HepG2 (cell line): Measurements from ENCODE around the gene SOX9. TPM values are rescaled to one million over a fixed set of nuclear protein-coding genes. Genes with fewer than 3 reads are reported as not detected.

Experiments
- CEBPG ChIP-seq: IDR thresholded peaks from 2 replicates; pipeline ENCODE4 v1.6.1; 2016
- GFI1 ChIP-seq: sonication (generic); formaldehyde crosslinking; IDR thresholded peaks from 2 replicates; pipeline ENCODE4 v1.5.0; 2020; ENCODE audit warnings: missing genetic modification reagents, mild to moderate bottlenecking, borderline replicate concordance
- IRF2 ChIP-seq: IDR thresholded peaks from 2 replicates; pipeline ENCODE4 v1.6.1; 2018; ENCODE audit warnings: missing genetic modification reagents, missing compliant biosample characterization
- KLF16 ChIP-seq, 2 experiments: sonication (generic) in 1 of 2; formaldehyde crosslinking in 1 of 2; IDR thresholded peaks; 2 replicates each; pipeline versions ENCODE4 v1.6.1 to v1.8.0; 2016 to 2023; ENCODE audit warnings: missing genetic modification reagents in 2 of 2, missing compliant biosample characterization in 1 of 2
- NCOA2 ChIP-seq: sonication (generic); formaldehyde crosslinking; IDR thresholded peaks from 2 replicates; pipeline ENCODE4 v1.8.0; 2022; ENCODE audit warnings: inconsistent platforms
- SSRP1 ChIP-seq: IDR thresholded peaks from 2 replicates; pipeline ENCODE4 v1.6.1; 2016; ENCODE audit warnings: control low read depth
- TCF7L2 ChIP-seq: IDR thresholded peaks from 2 replicates; pipeline ENCODE4 v1.6.1; 2011; ENCODE audit warnings: mild to moderate bottlenecking, low read depth, low read length, moderate library complexity
- TSC22D2 ChIP-seq: sonication (generic); formaldehyde crosslinking; IDR thresholded peaks from 2 replicates; pipeline ENCODE4 v1.5.1; 2020; ENCODE audit warnings: missing genetic modification reagents, mild to moderate bottlenecking, borderline replicate concordance
- ZBTB7A ChIP-seq: sonication (generic); formaldehyde crosslinking; IDR thresholded peaks from 2 replicates; pipeline ENCODE4 v1.8.0; 2022; ENCODE audit warnings: mild to moderate bottlenecking, missing genetic modification reagents
- ZNF232 ChIP-seq: sonication (generic); formaldehyde crosslinking; IDR thresholded peaks from 2 replicates; pipeline ENCODE4 v1.4.0; 2020; ENCODE audit warnings: missing genetic modification reagents, borderline replicate concordance
- ZNF431 ChIP-seq: sonication (generic); formaldehyde crosslinking; IDR thresholded peaks from 2 replicates; pipeline ENCODE4 v1.9.0; 2022; ENCODE audit warnings: missing genetic modification reagents, low read depth, mild to moderate bottlenecking, borderline replicate concordance
- ZNF737 ChIP-seq: sonication (generic); formaldehyde crosslinking; IDR thresholded peaks from 2 replicates; pipeline ENCODE4 v1.5.0; 2020; ENCODE audit warnings: missing genetic modification reagents, mild to moderate bottlenecking, borderline replicate concordance
- ZNF775 ChIP-seq: sonication (generic); formaldehyde crosslinking; IDR thresholded peaks from 2 replicates; pipeline ENCODE4 v1.4.0; 2020; ENCODE audit warnings: missing genetic modification reagents, mild to moderate bottlenecking, moderate library complexity, borderline replicate concordance
- ZSCAN29 ChIP-seq: sonication (generic); formaldehyde crosslinking; conservative IDR thresholded peaks from 2 replicates; pipeline ENCODE4 v1.4.0; 2020; ENCODE audit warnings: mild to moderate bottlenecking, missing genetic modification reagents
- ZSCAN31 ChIP-seq: sonication (generic); formaldehyde crosslinking; IDR thresholded peaks from 2 replicates; pipeline ENCODE4 v1.5.0; 2020; ENCODE audit warnings: low read depth, mild to moderate bottlenecking, missing genetic modification reagents
- polyA plus RNA-seq, 8 experiments: library from polyadenylated mRNA; depleted of rRNA in 3 of 8; stranded (reverse) in 7 of 8; unstranded in 1 of 8; fragments of >200 nt; fragmentation: Illumina TruSeq in 4 of 8; extraction: Trizol in 4 of 8; gene quantifications; 2 replicates each; pipeline versions ENCODE4 v1.2.1 to v1.2.3, GENCODE V29; 2011 to 2016; ENCODE audit warnings: low read depth in 4 of 8, missing spikeins in 1 of 8, mixed read lengths in 1 of 8; ENCODE audit not compliant: insufficient read depth in 1 of 8
- total RNA-seq, 5 experiments: library from RNA; depleted of rRNA; stranded (reverse); fragments of >200 nt; fragmentation: Illumina TruSeq; extraction: Trizol; gene quantifications; 2 replicates each; pipeline ENCODE4 v1.2.3, GENCODE V29; 2016; ENCODE audit warnings: low read depth in 1 of 5
- TF ChIP-seq, protein P1 (sequence below): sonication (generic); formaldehyde crosslinking; IDR thresholded peaks from 2 replicates; pipeline ENCODE4 v1.4.0; 2020; ENCODE audit warnings: mild to moderate bottlenecking, missing genetic modification reagents
- TF ChIP-seq, protein P2 (sequence below): sonication (generic); formaldehyde crosslinking; IDR thresholded peaks from 2 replicates; pipeline ENCODE4 v1.5.0; 2020; ENCODE audit warnings: missing genetic modification reagents, mild to moderate bottlenecking, borderline replicate concordance
- TF ChIP-seq, protein P3 (sequence below): sonication (generic); formaldehyde crosslinking; IDR thresholded peaks from 2 replicates; pipeline ENCODE4 v1.5.0; 2020; ENCODE audit warnings: missing genetic modification reagents
- TF ChIP-seq, protein P4 (sequence below): sonication (generic); formaldehyde crosslinking; IDR thresholded peaks from 2 replicates; pipeline ENCODE4 v1.8.0; 2022; ENCODE audit warnings: mild to moderate bottlenecking, missing genetic modification reagents

SOX9 gene
- total and polyA plus RNA-seq, 2 of the 13 experiments (the other 11 are each of a cell fraction or from before 2014, with no cell fraction given), result 16.1 to 27.6 TPM

DNA sequence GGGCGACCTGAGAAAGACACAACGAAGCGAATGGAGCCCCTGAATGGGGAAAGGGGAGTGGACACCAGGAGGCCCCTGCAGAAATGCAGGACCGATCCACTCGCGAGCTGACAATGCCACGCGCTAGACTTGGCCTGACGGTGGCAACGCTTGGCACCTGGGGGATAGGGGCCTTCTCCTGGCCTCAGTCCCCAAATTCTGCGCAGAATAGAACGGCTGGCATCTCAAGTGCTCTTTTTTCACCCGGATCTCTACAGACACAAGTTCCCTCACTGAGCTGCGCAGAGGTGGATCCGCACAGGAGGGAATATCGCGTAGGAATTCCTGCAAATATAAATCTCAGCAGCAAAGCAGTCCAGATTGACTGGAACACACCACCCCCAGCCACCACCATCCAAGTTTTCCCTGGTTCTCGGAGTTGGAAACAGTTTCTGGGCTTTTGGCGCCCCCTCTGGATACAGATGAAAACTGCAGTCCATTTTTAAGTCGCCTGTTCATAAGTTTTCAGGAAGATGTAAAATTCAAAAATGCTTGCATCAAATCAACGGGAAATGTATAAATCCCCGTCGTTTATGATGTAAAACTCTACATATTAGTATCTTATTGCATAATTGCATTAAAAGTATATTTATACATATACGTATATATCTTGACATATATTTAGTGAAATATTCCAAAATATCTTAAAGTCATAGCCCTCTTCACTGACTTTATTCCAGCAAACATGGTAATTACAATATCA, 2.3 kb upstream of the SOX9 start (continued):
- TF ChIP-seq, protein P1, sequence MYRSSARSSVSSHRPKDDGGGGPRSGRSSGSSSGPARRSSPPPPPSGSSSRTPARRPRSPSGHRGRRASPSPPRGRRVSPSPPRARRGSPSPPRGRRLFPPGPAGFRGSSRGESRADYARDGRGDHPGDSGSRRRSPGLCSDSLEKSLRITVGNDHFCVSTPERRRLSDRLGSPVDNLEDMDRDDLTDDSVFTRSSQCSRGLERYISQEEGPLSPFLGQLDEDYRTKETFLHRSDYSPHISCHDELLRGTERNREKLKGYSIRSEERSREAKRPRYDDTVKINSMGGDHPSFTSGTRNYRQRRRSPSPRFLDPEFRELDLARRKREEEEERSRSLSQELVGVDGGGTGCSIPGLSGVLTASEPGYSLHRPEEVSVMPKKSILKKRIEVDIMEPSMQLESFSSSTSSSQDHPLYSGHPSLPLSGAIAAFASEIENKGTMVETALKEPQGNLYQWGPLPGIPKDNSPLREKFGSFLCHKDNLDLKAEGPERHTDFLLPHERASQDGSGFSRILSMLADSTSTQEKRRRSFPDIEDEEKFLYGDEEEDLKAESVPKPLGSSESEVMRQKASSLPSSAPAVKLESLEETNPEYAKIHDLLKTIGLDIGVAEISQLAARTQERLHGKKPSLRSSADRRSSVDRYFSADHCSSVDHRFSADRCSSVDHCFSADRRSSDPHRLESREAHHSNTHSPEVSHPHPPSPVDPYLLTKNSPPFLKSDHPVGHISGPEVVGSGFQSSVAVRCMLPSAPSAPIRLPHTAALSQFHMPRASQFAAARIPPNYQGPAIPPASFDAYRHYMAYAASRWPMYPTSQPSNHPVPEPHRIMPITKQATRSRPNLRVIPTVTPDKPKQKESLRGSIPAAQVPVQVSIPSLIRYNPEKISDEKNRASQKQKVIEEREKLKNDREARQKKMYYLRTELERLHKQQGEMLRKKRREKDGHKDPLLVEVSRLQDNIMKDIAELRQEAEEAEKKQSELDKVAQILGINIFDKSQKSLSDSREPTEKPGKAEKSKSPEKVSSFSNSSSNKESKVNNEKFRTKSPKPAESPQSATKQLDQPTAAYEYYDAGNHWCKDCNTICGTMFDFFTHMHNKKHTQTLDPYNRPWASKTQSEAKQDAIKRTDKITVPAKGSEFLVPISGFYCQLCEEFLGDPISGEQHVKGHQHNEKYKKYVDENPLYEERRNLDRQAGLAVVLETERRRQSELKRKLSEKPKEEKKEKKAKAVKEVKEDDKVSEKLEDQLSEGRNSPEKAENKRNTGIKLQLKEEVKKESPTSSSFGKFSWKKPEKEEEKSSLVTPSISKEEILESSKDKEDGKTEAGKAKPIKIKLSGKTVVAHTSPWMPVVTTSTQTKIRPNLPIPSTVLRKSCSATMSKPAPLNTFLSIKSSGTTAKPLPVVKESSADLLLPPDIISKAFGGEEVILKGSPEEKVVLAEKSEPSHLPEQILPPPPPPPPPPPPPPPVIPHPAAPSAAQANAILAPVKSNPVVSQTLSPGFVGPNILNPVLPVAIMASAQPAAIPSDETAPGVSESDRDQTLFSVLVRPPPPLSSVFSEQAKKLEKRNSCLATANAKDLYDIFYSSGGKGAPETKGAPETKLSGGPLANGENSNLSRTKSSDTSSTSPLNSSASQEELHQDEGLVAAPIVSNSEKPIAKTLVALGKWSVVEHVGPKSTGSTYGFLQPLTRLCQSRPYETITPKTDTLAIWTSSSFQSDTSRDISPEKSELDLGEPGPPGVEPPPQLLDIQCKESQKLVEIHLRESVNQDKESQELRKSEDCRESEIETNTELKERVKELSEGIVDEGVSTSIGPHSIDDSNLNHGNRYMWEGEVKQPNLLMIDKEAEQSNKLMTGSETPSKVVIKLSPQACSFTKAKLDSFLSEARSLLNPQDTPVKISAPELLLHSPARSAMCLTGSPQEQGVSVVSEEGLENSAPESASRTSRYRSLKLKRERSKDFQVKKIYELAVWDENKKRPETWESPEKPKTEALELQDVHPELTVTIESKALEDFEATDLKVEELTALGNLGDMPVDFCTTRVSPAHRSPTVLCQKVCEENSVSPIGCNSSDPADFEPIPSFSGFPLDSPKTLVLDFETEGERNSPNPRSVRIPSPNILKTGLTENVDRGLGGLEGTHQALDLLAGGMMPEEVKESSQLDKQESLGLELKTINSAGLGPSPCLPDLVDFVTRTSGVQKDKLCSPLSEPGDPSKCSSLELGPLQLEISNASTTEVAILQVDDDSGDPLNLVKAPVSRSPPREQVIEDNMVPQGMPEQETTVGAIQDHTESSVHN, result no peak
- TF ChIP-seq ZSCAN29 (CRISPR knock-in tag) (0 out of 2 replicates have a peak, but pooled peaks have one; percentile 36), ZBTB7A (no peak), SSRP1 (0 out of 2 replicates have a peak, but pooled peaks have one; percentile 47), ZSCAN31 (CRISPR knock-in tag) (no peak), ZNF737 (CRISPR knock-in tag) (no peak), KLF16 (CRISPR knock-in tag; IDR thresholded peaks at IDR 0.05) (no peak), ZNF232 (CRISPR knock-in tag) (no peak), CEBPG (CRISPR knock-in tag) (no peak), IRF2 (CRISPR knock-in tag) (peak; percentile 34; the same call in 1 of the 2 replicates), ZNF431 (CRISPR knock-in tag) (no peak), NCOA2 (no peak), GFI1 (peak; percentile 14; the same call in 1 of the 2 replicates), TCF7L2 (no peak), TSC22D2 (no peak), ZNF775 (CRISPR knock-in tag) (no peak)
- TF ChIP-seq, protein P2, sequence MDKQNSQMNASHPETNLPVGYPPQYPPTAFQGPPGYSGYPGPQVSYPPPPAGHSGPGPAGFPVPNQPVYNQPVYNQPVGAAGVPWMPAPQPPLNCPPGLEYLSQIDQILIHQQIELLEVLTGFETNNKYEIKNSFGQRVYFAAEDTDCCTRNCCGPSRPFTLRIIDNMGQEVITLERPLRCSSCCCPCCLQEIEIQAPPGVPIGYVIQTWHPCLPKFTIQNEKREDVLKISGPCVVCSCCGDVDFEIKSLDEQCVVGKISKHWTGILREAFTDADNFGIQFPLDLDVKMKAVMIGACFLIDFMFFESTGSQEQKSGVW (CRISPR knock-in tag), result no peak
- TF ChIP-seq, protein P3, sequence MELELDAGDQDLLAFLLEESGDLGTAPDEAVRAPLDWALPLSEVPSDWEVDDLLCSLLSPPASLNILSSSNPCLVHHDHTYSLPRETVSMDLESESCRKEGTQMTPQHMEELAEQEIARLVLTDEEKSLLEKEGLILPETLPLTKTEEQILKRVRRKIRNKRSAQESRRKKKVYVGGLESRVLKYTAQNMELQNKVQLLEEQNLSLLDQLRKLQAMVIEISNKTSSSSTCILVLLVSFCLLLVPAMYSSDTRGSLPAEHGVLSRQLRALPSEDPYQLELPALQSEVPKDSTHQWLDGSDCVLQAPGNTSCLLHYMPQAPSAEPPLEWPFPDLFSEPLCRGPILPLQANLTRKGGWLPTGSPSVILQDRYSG (CRISPR knock-in tag), result no peak
- TF ChIP-seq, protein P4, sequence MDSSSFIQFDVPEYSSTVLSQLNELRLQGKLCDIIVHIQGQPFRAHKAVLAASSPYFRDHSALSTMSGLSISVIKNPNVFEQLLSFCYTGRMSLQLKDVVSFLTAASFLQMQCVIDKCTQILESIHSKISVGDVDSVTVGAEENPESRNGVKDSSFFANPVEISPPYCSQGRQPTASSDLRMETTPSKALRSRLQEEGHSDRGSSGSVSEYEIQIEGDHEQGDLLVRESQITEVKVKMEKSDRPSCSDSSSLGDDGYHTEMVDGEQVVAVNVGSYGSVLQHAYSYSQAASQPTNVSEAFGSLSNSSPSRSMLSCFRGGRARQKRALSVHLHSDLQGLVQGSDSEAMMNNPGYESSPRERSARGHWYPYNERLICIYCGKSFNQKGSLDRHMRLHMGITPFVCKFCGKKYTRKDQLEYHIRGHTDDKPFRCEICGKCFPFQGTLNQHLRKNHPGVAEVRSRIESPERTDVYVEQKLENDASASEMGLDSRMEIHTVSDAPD (CRISPR knock-in tag), result no peak
